ENCODE data around the gene TIA1.
A peak's percentile ranks its signal among the peaks of the same experiment; 100 is the strongest.
"Not testable (repeated sequence)": the region's sequence is repeated elsewhere in the genome, so short reads cannot be mapped to it uniquely, and the experiment has no call there.

Gene TIA1

GRCh38 chr2:70248181-70248847 lies at the start of gene TIA1:
TSS of gene TIA1 (minus strand) at chr2:70248628. CDS start at chr2:70248430, 198 bp downstream.
- peak; percentile 98 for DNase-seq

DNA sequence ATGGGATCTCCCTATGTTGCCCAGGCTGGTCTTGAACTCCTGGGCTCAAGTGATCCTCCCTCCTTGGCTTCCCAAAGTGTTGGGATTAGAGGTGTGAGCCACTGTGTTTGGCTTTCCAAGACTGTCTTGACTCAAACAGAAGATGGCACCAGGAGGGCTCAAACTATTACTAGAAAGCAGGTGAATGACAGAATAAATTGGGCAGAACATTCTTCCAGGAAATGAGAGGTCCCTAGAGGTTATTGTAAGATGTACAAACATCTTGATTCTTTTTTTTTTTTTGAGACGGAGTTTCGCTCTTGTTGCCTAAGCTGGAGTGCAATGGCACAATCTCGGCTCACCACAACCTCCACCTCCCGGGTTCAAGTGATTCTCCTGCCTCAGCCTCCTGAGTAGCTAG lies 49.4 kb upstream of the TIA1 start:
- DNase-seq = not testable (repeated sequence)

DNA sequence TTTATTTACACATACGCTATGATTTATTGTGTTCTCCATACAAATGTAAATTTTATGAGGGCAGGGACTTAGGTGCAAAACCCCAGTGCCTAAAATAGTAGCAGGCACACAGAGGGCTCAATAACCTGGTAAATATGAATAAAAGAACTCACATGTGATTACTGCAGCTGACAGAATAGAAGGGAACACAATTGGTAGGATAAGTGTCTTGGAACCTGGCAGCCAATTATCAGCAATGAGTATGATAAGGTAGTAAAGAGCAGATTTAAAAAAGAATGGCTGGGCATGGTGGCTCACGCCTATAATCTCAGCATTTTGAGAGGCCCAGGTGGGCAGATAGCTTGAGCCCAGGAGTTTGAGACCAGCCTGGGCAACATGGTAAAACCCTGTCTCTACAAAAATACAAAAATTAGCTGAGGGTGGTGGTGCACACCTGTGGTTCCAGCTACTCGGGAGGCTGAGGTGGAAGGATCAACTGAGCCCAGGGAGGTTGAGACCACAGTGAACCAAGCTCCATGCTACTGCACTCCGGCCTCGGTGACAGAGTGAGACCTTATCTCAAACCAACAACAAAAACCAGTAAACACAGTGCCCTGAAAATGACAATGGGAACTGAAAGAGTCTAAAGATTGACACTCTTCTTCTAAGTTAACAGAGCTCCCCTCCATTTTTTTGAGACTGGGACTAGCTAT lies 35.2 kb upstream of the TIA1 start:
- no peak for DNase-seq

DNA sequence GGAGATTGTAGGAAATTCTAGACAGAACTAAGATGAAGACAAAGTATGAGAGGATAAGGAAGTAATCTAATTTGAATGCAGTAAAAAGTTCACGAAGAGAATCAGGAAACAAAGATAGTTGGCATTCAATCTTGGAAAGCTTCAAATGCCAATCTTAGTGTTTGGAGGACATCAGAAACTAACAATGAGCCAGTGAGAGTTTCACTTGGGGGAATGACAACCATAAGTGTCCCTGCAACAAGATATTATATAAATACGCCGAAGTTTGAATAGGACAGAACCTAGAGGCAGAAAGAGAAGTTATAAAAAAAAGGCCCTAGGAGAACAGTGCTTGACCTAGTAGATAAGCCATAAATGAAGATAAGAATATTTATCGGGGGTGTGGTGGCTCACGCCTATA lies 34.0 kb upstream of the TIA1 start:
- DNase-seq = no peak

DNA sequence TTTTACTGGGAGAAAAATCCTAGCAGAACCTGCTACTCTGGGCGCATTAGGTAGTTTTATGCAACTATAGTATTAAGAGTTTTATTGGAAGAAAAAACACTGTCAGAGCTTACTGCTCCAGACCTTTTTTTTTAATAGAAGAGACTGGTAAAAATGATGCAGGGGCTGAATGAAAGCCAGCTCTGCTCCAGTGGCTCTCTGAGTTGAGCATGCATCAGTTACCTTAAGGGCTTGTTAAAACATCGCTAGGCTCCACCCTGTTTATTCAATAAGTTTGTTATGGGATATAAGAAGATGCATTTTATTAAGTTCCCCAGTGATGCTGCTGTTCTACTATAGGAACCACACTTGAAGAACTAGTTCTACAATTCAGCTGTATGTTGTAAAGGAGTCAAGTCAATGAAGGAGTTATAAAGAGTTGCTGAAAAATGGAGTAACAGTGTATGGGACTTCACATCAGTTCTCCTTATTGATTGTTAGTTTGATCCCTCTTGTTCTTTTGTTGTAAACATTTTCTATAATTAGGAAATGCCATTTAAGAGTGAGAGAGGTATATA lies 31.9 kb upstream of the TIA1 start:
- no peak for DNase-seq

- no peak for DNase-seq
Measured at GRCh38 chr2:70270323-70270722, 21.9 kb upstream of the TIA1 start.

- not testable (repeated sequence) for DNase-seq
Measured at GRCh38 chr2:70269422-70270302, 21.2 kb upstream of the TIA1 start.

DNA sequence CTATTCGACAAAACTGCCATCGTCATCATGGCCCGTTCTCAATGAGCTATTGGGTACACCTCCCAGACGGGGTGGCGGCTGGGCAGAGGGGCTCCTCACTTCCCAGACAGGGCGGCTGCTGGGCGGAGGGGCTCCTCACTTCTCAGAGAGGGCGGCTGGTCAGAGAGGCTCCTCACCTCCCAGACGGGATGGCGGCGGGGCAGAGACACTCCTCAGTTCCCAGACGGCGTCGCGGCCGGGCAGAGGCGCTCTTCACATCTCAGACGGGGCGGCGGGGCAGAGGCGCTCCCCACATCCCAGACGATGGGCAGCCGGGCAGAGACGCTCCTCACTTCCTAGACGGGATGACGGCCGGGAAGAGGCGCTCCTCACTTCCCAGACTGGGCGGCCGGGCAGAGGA lies 18.5 kb upstream of the TIA1 start:
- DNase-seq = not testable (repeated sequence)

- DNase-seq = no peak
Measured at GRCh38 chr2:70261501-70261900, 13.1 kb upstream of the TIA1 start.

DNA sequence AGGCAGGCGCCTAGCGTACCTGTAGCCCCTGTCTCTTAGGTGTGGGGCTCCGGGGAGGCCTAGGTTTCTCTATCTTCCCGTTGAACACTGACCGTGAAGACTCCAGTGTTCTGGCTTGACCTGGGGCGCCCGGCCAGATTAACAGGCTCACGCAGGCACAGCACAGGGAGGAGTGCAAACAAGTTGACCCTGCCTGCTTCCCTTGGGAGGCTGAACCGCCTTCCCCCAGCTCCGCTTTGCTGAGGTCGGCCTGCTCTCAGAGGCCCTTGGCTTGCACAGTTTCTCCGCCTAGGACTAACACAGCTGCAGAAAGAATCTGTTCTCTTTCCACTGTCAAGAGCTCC lies 10.1 kb upstream of the TIA1 start:
- DNase-seq = no peak

DNA sequence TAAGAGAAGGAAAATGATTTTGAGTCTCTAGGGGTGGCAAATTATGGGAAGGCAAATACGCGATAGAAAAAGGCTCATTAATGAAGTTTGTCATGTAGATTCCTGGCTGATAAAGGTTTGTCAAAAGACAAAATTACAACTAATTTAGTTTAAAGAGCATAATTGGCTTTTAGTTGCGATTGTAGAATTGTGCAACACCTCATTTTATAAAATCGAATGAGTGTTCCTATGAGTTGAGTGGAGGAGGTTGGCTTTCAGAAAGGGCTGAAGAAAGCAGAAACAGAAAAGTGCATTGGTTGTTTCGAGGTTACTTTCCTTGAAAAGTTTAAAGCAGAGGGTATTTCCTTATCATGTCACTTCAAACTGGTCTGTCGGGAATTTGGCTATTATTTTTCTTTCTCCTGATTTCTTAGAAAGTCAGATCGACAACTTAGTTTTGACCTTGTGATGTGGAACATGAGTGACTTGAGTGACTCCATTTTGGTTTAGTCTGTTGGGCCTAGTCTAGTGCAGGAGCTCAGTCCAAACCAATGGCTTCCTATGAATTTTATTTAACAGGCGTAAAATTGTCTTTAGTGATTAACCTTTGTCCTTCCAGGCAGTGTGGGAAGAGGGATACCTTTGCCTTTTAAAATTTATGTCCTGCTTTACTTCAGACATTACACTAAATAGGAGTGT lies 7.3 kb upstream of the TIA1 start:
- DNase-seq = no peak

DNA sequence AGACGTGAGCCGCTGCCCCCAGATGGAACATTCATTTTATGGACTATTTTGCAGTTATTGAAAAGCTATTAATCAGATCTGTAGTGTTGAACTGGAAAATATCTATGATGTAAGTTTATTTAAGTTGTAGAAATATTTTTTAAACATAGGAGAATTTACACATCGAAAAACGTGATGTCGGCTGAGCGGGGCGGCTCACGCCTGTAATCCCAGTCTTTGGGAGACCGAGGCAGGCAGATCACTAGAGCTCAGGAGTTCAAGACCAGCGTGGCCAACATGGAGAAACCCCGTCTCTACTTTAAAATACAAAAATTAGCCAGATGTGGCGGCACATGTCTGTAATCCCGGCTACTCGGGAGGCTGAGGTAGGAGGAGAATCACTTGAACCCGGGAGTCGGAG lies 2.0 kb upstream of the TIA1 start:
- no peak for DNase-seq

GRCh38 chr2:70247364-70248180 lies 856 bp downstream of the TIA1 start:
- no peak for DNase-seq

GRCh38 chr2:70243806-70244584 lies 4.4 kb downstream of the TIA1 start:
- DNase-seq = no peak

GRCh38 chr2:70242552-70242951 lies 5.9 kb downstream of the TIA1 start:
- DNase-seq = no peak

DNA sequence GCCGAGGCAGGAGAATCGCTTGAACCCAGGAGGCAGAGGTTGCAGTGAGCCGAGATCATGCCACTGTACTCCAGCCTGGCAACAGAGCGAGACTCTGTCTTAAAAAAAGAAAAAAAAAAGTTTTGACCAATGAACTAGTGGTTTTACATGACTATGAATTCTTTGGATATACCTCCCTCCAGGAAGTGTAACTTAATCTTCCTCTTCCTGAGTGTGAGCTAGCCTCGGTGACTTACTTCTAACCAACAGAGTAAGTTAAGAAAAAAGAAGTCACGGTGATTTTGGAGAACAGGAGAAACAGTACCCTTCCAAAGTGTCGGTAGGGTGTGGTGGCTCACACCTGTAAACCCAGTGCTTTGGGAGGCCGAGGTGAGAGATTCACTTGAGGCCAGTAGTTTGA lies 7.1 kb downstream of the TIA1 start:
- no peak for DNase-seq

- no peak for DNase-seq
Measured at GRCh38 chr2:70240599-70240998, 7.8 kb downstream of the TIA1 start.

- DNase-seq = no peak
Measured at GRCh38 chr2:70233926-70234325, 14.5 kb downstream of the TIA1 start.

DNA sequence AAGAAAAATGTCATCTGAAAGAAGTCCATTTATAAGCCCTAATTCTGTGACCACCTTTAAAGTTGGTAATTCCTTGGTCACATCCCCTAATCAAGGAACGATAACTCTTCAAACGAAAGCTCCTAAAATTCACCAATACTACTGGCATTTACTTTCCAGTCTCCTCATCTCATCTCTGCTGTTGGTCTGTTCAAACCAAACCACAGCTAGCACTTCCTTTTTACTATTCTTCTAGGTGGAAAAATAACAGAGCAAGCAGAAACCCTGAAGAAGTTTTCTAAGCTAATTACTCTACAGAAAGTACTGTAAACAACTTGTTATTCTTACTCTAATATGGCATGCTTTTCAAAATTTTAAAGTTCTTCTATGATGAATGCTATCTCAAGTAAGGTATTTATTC lies 21.6 kb downstream of the TIA1 start:
- no peak for DNase-seq

DNA sequence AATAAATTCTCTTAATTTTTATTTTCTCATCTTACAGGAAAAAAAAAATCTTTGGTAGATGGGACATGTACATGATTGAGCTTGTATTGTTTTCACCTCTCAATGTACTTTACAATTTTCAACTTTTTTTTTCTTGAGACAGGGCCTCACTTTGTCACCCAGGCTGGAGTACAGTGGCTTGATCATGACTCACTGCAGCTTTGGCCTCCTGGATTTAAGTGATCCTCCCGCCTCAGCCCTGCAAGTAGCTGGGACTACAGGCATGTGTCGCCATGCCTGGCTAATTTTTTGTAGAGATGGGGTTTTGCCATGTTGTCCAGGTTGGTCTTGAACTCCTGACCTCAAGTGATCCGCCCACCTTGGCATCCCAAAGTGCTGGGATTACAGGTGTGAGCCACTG lies 25.1 kb downstream of the TIA1 start:
- DNase-seq = not testable (repeated sequence)

GRCh38 chr2:70214953-70215549 lies 33.4 kb downstream of the TIA1 start:
- DNase-seq = no peak
